HEK293T (cell line): Measurements from ENCODE around the gene CGA.

Experiments used
- CTCF ChIA-PET: fragments of 350-600 bp; formaldehyde crosslinking; extraction: SDS; loops from one replicate; lab custom pipeline; 2021; ENCODE audit warnings: antibody characterized with exemption, inconsistent platforms; lab: Yijun Ruan, JAX
- POLR2A ChIA-PET: fragments of 350-600 bp; formaldehyde crosslinking; extraction: SDS; loops from one replicate; lab custom pipeline; 2020; ENCODE audit warnings: antibody characterized with exemption, inconsistent platforms; lab: Yijun Ruan, JAX
- DNase-seq: peaks from one replicate; pipeline ENCODE4 v3.0.0; 2012; ENCODE audit warnings: mixed read lengths; ENCODE audit errors: extremely low spot score
- ARNT ChIP-seq: fragments of 450-650 bp; IDR thresholded peaks from 2 replicates; pipeline ENCODE4 v1.6.1; 2017; ENCODE audit warnings: mild to moderate bottlenecking
- BHLHE40 ChIP-seq: fragments of 450-650 bp; IDR thresholded peaks from 2 replicates; pipeline ENCODE4 v1.6.1; 2016; ENCODE audit warnings: mild to moderate bottlenecking, moderate library complexity, borderline replicate concordance
- CTBP1 ChIP-seq: fragments of 450-650 bp; IDR thresholded peaks from 2 replicates; pipeline ENCODE4 v1.6.1; 2016; ENCODE audit warnings: borderline replicate concordance
- ELF4 ChIP-seq: fragments of 450-650 bp; IDR thresholded peaks from 2 replicates; pipeline ENCODE4 v1.6.1; 2017; ENCODE audit warnings: antibody characterized with exemption
- FOXA1 ChIP-seq: fragments of 450-650 bp; IDR thresholded peaks from 2 replicates; pipeline ENCODE4 v1.6.1; 2016; ENCODE audit warnings: mild to moderate bottlenecking
- FOXK2 ChIP-seq: fragments of 450-650 bp; IDR thresholded peaks from 2 replicates; pipeline ENCODE4 v1.6.1; 2016; ENCODE audit warnings: mild to moderate bottlenecking
- FOXM1 ChIP-seq: fragments of 450-650 bp; IDR thresholded peaks from 2 replicates; pipeline ENCODE4 v1.6.1; 2017; ENCODE audit warnings: mild to moderate bottlenecking, borderline replicate concordance
- HDGF ChIP-seq: fragments of 450-650 bp; IDR thresholded peaks from 2 replicates; pipeline ENCODE4 v1.6.1; 2017; ENCODE audit warnings: antibody characterized with exemption, borderline replicate concordance
- L3MBTL2 ChIP-seq: fragments of 450-650 bp; conservative IDR thresholded peaks from 2 replicates; pipeline ENCODE4 v1.6.1; 2016; ENCODE audit warnings: mild to moderate bottlenecking
- LEF1 ChIP-seq: fragments of 450-650 bp; IDR thresholded peaks from 2 replicates; pipeline ENCODE4 v1.6.1; 2017; ENCODE audit warnings: mild to moderate bottlenecking, borderline replicate concordance
- NFRKB ChIP-seq: fragments of 450-650 bp; IDR thresholded peaks from 2 replicates; pipeline ENCODE4 v1.6.1; 2016; ENCODE audit warnings: mild to moderate bottlenecking, moderate library complexity
- PKNOX1 ChIP-seq: fragments of 450-650 bp; IDR thresholded peaks from 2 replicates; pipeline ENCODE4 v1.6.1; 2016
- SP1 ChIP-seq: fragments of 450-650 bp; IDR thresholded peaks from 2 replicates; pipeline ENCODE4 v1.6.1; 2017
- SUZ12 ChIP-seq: fragments of 450-650 bp; IDR thresholded peaks from 2 replicates; pipeline ENCODE4 v1.6.1; 2016; ENCODE audit warnings: mild to moderate bottlenecking
- TARDBP ChIP-seq: fragments of 450-650 bp; IDR thresholded peaks from 2 replicates; pipeline ENCODE4 v1.6.1; 2016
- ZNF384 ChIP-seq: fragments of 450-650 bp; IDR thresholded peaks from 2 replicates; pipeline ENCODE4 v1.6.1; 2016

CGA gene

GRCh38 chr6:87105823-87106222 is 10.9 kb upstream of the CGA start:
- DNase-seq, result no peak
- TF ChIP-seq FOXA1 (no peak), HDGF (no peak), FOXM1 (no peak), LEF1 (no peak), ZNF384 (no peak), PKNOX1 (no peak), SUZ12 (no peak), CTBP1 (no peak), SP1 (no peak)
- ChIA-PET POLR2A (no interaction called here), CTCF (interaction anchor here (2.1 kb wide), 1 partner anchor 27 kb away, joined by 6 read pairs; no protein-coding TSS in a partner anchor)

- ChIA-PET POLR2A (no interaction called here), CTCF (interaction anchor here (0.5 to 2.1 kb wide), 3 partner anchors 26 to 1294 kb away, joined by 3 to 6 read pairs (median 4); no protein-coding TSS in a partner anchor)
- TF ChIP-seq ARNT (no peak), FOXM1 (no peak), FOXA1 (no peak), NFRKB (no peak), SP1 (no peak), SUZ12 (no peak), FOXK2 (no peak), BHLHE40 (no peak), CTBP1 (no peak)
Observed at GRCh38 chr6:87104667-87105066, 9.8 kb upstream of the CGA start.

GRCh38 chr6:87103977-87104601 is 9.2 kb upstream of the CGA start:
- no peak for DNase-seq
- ChIA-PET POLR2A (no interaction called here), CTCF (interaction anchor here (0.5 to 2.1 kb wide), 2 partner anchors 25 to 293 kb away, joined by 3 to 6 read pairs; no protein-coding TSS in a partner anchor)
- TF ChIP-seq FOXA1 (no peak), BHLHE40 (no peak), LEF1 (no peak), NFRKB (no peak)

More at GRCh38 chr6:87104667-87105066, 9.8 kb upstream of the CGA start:
- no peak for DNase-seq

- CTCF ChIA-PET, result interaction anchor here (0.6 to 1.1 kb wide), 3 partner anchors 23 to 1679 kb away, joined by 3 to 5 read pairs (median 4); no protein-coding TSS in a partner anchor
- no peak for DNase-seq
- POLR2A ChIA-PET, result no interaction called here
Observed at GRCh38 chr6:87102151-87102621, 7.3 kb upstream of the CGA start.

GRCh38 chr6:87101067-87101466 is 6.2 kb upstream of the CGA start:
- TF ChIP-seq NFRKB, result no peak
- TF ChIP-seq FOXM1, result no peak
- no peak for TF ChIP-seq TARDBP
- no peak for TF ChIP-seq BHLHE40
- no peak for TF ChIP-seq LEF1
- no peak for TF ChIP-seq SP1
- no peak for TF ChIP-seq FOXK2
- TF ChIP-seq CTBP1, result no peak
- TF ChIP-seq HDGF, result no peak
- no peak for TF ChIP-seq ZNF384
- TF ChIP-seq SUZ12, result no peak
- no peak for TF ChIP-seq FOXA1
- TF ChIP-seq ARNT, result no peak
- no peak for TF ChIP-seq ELF4
- no peak for TF ChIP-seq L3MBTL2
- no peak for TF ChIP-seq PKNOX1
- DNase-seq, result no peak
- POLR2A ChIA-PET, result no interaction called here
- CTCF ChIA-PET, result no interaction called here

More at GRCh38 chr6:87102151-87102621, 7.3 kb upstream of the CGA start:
- TF ChIP-seq ARNT, result no peak
- TF ChIP-seq BHLHE40, result no peak
- TF ChIP-seq FOXK2, result no peak
- TF ChIP-seq CTBP1, result no peak
- TF ChIP-seq PKNOX1, result no peak
- TF ChIP-seq TARDBP, result no peak
- no peak for TF ChIP-seq HDGF
- no peak for TF ChIP-seq SUZ12
- no peak for TF ChIP-seq FOXA1
- no peak for TF ChIP-seq ZNF384
- TF ChIP-seq SP1, result no peak
- TF ChIP-seq FOXM1, result no peak

- CTCF ChIA-PET, result no interaction called here
Observed at GRCh38 chr6:87100216-87100615, 5.3 kb upstream of the CGA start.

More at GRCh38 chr6:87100216-87100615, 5.3 kb upstream of the CGA start:
- no peak for DNase-seq
- POLR2A ChIA-PET, result no interaction called here
- no peak for TF ChIP-seq HDGF
- no peak for TF ChIP-seq NFRKB
